Activated naive CD4-positive, alpha-beta T cell treated with anti-CD3 and anti-CD28 coated beads, Interleukin-2, amount 10 ng/mL, durations not matched to agents 7 days and 5 days (primary cell): ENCODE measurements around the gene ACBD4.
A peak's percentile ranks its signal among the peaks of the same experiment; 100 is the strongest.

Source experiments
- CTCF ChIA-PET: fragments of 350-600 bp; sonication (Branson Sonifier 250); formaldehyde crosslinking; loops from one replicate; lab custom pipeline; 2021; ENCODE audit warnings: antibody characterized with exemption; lab: Charles Lee
- DNase-seq: peaks from one replicate; pipeline ENCODE4 v3.0.0-alpha.2; 2020
- H3K27ac Mint-ChIP-seq: one replicate; pipeline ENCODE4 v1.8.0; 2021; ENCODE audit warnings: mild to moderate bottlenecking, moderate library complexity, mixed read lengths
- H3K27me3 Mint-ChIP-seq: one replicate; pipeline ENCODE4 v1.8.0; 2021; ENCODE audit warnings: mild to moderate bottlenecking, mixed read lengths
- H3K36me3 Mint-ChIP-seq: one replicate; pipeline ENCODE4 v1.8.0; 2021; ENCODE audit warnings: mixed read lengths
- H3K4me1 Mint-ChIP-seq: one replicate; pipeline ENCODE4 v1.8.0; 2021; ENCODE audit warnings: mixed read lengths
- H3K4me3 Mint-ChIP-seq: one replicate; pipeline ENCODE4 v1.8.0; 2021; ENCODE audit warnings: mild to moderate bottlenecking, moderate library complexity, mixed read lengths
- H3K9me3 Mint-ChIP-seq: one replicate; pipeline ENCODE4 v1.8.0; 2021; ENCODE audit warnings: mixed read lengths

Gene ACBD4, protein sequence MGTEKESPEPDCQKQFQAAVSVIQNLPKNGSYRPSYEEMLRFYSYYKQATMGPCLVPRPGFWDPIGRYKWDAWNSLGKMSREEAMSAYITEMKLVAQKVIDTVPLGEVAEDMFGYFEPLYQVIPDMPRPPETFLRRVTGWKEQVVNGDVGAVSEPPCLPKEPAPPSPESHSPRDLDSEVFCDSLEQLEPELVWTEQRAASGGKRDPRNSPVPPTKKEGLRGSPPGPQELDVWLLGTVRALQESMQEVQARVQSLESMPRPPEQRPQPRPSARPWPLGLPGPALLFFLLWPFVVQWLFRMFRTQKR

DNA sequence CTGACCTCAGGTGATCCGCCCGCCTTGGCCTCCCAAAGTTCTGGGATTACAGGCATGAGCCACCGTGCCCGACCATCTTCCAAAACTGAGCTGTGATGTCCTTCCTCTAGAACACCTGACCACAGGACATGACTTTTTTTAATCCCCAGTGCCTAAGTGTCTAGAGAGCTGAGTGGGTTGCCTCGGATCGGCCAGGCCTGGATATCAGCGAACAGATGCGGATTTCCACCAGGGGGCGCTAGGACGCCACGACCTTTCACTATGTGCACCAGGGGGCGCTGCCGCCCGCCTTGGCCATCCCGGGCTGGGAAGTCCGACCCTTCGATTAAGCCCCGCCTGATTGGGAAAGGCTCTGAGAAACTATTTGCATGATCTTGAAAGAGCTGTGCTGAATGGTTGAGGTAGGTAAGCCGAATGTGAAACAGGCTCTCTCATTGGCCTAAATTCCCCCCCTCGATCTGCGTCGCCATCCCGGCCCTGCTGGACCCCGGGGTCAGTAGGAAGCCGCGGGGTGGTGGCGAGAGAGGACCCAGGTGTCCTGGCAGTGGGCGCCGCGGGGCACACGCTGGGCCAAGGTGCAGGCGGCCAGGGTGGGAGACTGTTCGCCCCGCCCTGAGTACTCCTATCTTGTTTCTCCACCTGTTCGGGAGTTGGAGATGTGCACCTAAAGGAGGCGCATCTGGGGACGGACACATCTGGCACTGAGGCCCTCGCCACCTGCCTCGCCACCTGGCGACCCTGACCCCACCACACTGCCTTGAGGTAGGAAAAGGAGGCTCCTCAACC is at the start of gene ACBD4:
Gene ACBD4, plus strand, starts transcription at position 496 of the 786 bp plus-strand sequence. CDS start 458 bp downstream, outside the sequence.
- Mint-ChIP-seq H3K36me3 (peaks cover 4% of the 10 kb centered on the region), H3K27ac (peak within 1 kb of the TSS; percentile 74), H3K9me3 (no peaks in the 10 kb centered on the region), H3K27me3 (peaks cover 16% of the 10 kb centered on the region), H3K4me3 (peak within 1 kb of the TSS; percentile 91), H3K4me1 (peaks cover 23% of the 10 kb centered on the region)
- CTCF ChIA-PET, result interaction anchor here (0.6 to 7.8 kb wide), 66 partner anchors 9 to 358 kb away, joined by 3 to 193 read pairs (median 4); partner anchors contain the start of genes FMNL1, HEXIM1, HEXIM2 and MAP3K14
- DNase-seq, result peak; percentile 97

GRCh38 chr17:45086391-45086790 is 49.1 kb upstream of the ACBD4 start:
- H3K27me3 Mint-ChIP-seq, result no peaks in the 10 kb centered on the region
- peaks cover 9% of the 10 kb centered on the region for H3K4me1 Mint-ChIP-seq
- H3K36me3 Mint-ChIP-seq, result peaks cover 52% of the 10 kb centered on the region
- no peak for DNase-seq
- CTCF ChIA-PET, result interaction anchor here (1.4 to 6.2 kb wide), 2 partner anchors 12 to 45 kb away, joined by 3 to 28 read pairs; no protein-coding TSS in a partner anchor
- H3K27ac Mint-ChIP-seq, result no peak overlapping the region
- no peaks in the 10 kb centered on the region for H3K9me3 Mint-ChIP-seq
- no peak overlapping the region for H3K4me3 Mint-ChIP-seq

DNA sequence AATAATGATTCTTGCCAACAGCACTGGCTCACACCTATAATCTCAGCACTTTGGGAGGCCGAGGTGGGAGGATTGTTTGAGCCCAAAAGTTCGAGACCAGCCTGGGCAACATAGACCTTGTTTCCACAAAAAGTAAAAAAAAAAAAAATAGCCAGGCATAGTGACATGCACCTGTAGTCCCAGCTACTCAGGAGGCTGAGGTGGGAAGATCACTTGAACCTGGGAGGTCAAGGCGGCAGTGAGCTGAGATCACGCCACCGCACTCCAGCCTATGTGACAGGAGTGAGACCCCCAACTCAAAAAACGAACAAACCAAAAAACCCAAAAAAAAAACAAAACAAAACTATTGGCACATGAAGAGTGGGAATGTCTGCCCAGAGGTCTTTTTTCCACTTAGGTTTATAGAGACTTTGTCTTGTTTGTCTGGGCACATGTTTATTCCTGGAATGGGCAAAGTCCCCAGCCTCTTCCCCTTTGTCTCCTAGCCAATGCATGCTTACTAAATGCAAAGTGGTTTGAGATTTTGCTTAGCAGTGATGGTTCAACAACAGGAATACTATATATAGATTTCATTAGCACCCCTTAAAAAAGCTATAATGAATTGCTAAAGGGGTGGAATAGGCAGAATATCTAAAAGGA is 48.5 kb upstream of the ACBD4 start:
- CTCF ChIA-PET, result interaction anchor here (1.1 to 6.2 kb wide), 3 partner anchors 12 to 44 kb away, joined by 3 to 28 read pairs (median 3); no protein-coding TSS in a partner anchor
- no peak for DNase-seq
- H3K4me1 Mint-ChIP-seq, result peaks cover 9% of the 10 kb centered on the region
- no peak overlapping the region for H3K4me3 Mint-ChIP-seq
- no peak overlapping the region for H3K27ac Mint-ChIP-seq
- peaks cover 51% of the 10 kb centered on the region for H3K36me3 Mint-ChIP-seq
- H3K9me3 Mint-ChIP-seq, result no peaks in the 10 kb centered on the region
- no peaks in the 10 kb centered on the region for H3K27me3 Mint-ChIP-seq

DNA sequence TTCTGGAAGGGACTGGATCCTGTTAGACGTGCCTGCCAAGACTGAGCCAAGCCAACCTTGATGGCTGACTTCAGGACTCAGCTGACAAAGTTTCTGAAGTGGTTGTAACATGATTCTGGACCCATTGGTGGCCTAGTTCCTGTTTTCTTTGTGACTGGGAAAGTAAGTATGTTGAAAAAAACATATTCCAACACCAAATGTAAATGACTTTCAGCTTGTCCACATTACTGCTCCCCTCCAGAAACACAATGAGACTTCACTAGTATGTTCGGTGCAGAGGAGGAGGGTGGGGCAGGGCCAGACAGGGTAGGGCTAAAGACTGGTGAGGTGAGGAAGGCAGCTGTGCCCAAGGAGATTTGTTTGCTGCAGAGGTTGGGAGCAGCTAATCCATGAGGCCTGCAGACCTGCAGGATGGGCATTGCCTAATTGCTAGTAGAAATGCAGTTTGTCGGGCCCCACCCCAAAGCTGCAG is 47.9 kb upstream of the ACBD4 start:
- no peak for DNase-seq
- Mint-ChIP-seq H3K27ac (no peak overlapping the region), H3K9me3 (no peaks in the 10 kb centered on the region), H3K4me3 (no peak overlapping the region), H3K4me1 (peaks cover 9% of the 10 kb centered on the region), H3K36me3 (peaks cover 57% of the 10 kb centered on the region), H3K27me3 (no peaks in the 10 kb centered on the region)
- CTCF ChIA-PET, result interaction anchor here (1.1 to 6.2 kb wide), 2 partner anchors 11 to 38 kb away, joined by 3 to 28 read pairs; no protein-coding TSS in a partner anchor

- CTCF ChIA-PET, result interaction anchor here (1.1 to 6.2 kb wide), 2 partner anchors 11 to 39 kb away, joined by 3 to 28 read pairs; no protein-coding TSS in a partner anchor
- DNase-seq, result no peak
- H3K27me3 Mint-ChIP-seq, result no peaks in the 10 kb centered on the region
- no peak overlapping the region for H3K27ac Mint-ChIP-seq
- no peaks in the 10 kb centered on the region for H3K9me3 Mint-ChIP-seq
- peaks cover 9% of the 10 kb centered on the region for H3K4me1 Mint-ChIP-seq
- no peak overlapping the region for H3K4me3 Mint-ChIP-seq
- H3K36me3 Mint-ChIP-seq, result peaks cover 60% of the 10 kb centered on the region
These were observed 47.5 kb upstream of the ACBD4 start for GRCh38 chr17:45087978-45088377.

DNA sequence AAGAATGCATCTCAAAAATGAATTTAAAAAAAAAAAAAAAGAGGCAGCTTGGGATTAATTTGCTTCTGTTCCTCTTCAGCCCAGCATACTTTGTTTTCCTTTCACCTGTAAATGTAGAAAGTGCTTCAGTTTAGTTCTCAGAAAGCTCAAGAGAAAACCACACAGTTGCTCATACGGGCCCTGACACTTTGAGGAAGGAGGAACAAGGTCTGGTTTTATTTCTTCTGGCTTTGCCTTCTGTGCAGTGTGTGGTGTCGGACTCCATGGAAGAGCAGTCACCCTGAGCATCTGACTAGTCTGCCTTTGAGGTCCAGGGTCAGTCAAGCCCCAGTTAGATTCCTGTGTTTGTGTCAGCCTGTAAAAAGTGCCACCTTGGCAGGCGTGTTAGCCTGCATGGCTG is 46.7 kb upstream of the ACBD4 start:
- Mint-ChIP-seq H3K27ac (peak overlapping the region; percentile 29), H3K9me3 (no peaks in the 10 kb centered on the region), H3K4me1 (peaks cover 9% of the 10 kb centered on the region), H3K36me3 (peaks cover 59% of the 10 kb centered on the region), H3K27me3 (no peaks in the 10 kb centered on the region), H3K4me3 (no peak overlapping the region)
- no peak for DNase-seq
- CTCF ChIA-PET, result interaction anchor here (6.2 kb wide), 1 partner anchor 10 kb away, joined by 28 read pairs; no protein-coding TSS in a partner anchor

- Mint-ChIP-seq H3K27ac (no peak overlapping the region), H3K4me3 (no peak overlapping the region), H3K4me1 (peaks cover 9% of the 10 kb centered on the region), H3K36me3 (peaks cover 59% of the 10 kb centered on the region), H3K9me3 (no peaks in the 10 kb centered on the region), H3K27me3 (no peaks in the 10 kb centered on the region)
- no peak for DNase-seq
- CTCF ChIA-PET, result interaction anchor here (6.2 kb wide), 1 partner anchor 8 kb away, joined by 28 read pairs; no protein-coding TSS in a partner anchor
These were observed 44.8 kb upstream of the ACBD4 start for GRCh38 chr17:45090711-45091110.

GRCh38 chr17:45091778-45092425 is 43.6 kb upstream of the ACBD4 start:
- Mint-ChIP-seq H3K4me1 (peaks cover 9% of the 10 kb centered on the region), H3K27ac (peak overlapping the region; percentile 33), H3K36me3 (peaks cover 64% of the 10 kb centered on the region), H3K9me3 (no peaks in the 10 kb centered on the region), H3K4me3 (no peak overlapping the region), H3K27me3 (no peaks in the 10 kb centered on the region)
- no peak for DNase-seq
- CTCF ChIA-PET, result no interaction called here

GRCh38 chr17:45092911-45093430 is 42.5 kb upstream of the ACBD4 start:
- Mint-ChIP-seq H3K27me3 (no peaks in the 10 kb centered on the region), H3K9me3 (no peaks in the 10 kb centered on the region), H3K4me3 (no peak overlapping the region), H3K27ac (no peak overlapping the region), H3K36me3 (peaks cover 61% of the 10 kb centered on the region), H3K4me1 (peaks cover 7% of the 10 kb centered on the region)
- CTCF ChIA-PET, result no interaction called here
- DNase-seq, result no peak

DNA sequence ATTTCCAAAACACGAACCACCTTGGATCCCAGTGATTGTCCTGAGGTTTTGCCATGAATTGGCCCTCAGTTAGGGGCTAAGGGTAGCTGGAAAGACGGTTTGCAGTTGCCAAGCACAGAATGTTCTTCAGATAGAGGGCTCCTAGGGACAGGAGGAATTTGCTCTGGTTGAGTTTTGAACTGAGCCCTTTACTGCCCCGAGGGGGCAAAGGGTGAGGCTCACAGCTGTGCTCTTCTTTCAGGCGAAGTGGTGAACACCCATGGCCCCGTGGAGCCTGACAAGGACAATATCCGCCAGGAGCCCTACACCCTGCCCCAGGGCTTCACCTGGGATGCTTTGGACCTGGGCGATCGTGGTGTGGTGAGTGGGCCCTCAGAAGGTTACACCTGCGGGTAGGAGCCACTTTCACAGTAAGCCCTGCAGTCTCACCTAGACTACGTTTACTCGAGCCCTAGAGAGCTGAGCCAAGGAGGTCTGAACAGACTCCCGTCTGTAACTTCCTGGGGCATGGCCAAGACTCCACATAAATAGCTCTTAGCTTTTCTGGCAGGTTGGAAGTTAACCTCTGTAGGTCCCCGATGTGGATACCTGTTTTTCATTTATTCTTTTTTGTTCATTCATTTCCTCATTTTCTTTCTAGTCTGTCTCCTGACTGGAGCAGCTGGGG is 41.9 kb upstream of the ACBD4 start:
- no peak for DNase-seq
- H3K4me3 Mint-ChIP-seq, result no peak overlapping the region
- H3K27ac Mint-ChIP-seq, result no peak overlapping the region
- CTCF ChIA-PET, result no interaction called here
- no peaks in the 10 kb centered on the region for H3K9me3 Mint-ChIP-seq
- H3K27me3 Mint-ChIP-seq, result no peaks in the 10 kb centered on the region
- H3K36me3 Mint-ChIP-seq, result peaks cover 63% of the 10 kb centered on the region
- peaks cover 4% of the 10 kb centered on the region for H3K4me1 Mint-ChIP-seq

GRCh38 chr17:45096141-45096540 is 39.3 kb upstream of the ACBD4 start:
- Mint-ChIP-seq H3K27me3 (no peaks in the 10 kb centered on the region), H3K4me1 (no peaks in the 10 kb centered on the region), H3K36me3 (peaks cover 62% of the 10 kb centered on the region), H3K4me3 (no peak overlapping the region), H3K9me3 (no peaks in the 10 kb centered on the region), H3K27ac (peak overlapping the region; percentile 71)
- CTCF ChIA-PET, result interaction anchor here (0.5 to 1.7 kb wide), 5 partner anchors 10 to 620 kb away, joined by 3 to 4 read pairs (median 3); no protein-coding TSS in a partner anchor
- peak; percentile 31 for DNase-seq

DNA sequence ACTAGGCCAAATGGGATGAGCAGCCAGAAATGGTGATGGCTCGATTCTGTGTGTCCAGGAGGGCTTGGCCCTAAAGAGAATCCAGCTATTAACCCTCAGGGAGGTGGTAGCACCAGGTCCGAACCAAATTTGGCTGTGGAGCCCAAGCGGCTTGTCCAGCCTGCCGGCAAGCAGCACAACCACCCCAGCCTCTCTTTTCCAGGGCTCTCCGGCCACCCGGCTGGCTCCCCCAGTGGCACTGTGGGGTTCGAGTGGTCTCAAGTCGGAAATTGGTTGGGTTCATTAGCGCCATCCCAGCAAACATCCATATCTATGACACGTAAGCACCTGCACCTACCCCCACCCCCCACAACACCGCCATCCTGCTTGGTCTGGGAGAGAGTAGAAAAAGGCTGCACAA is 38.6 kb upstream of the ACBD4 start:
- CTCF ChIA-PET, result interaction anchor here (1.0 to 3.3 kb wide), 6 partner anchors 9 to 177 kb away, joined by 3 to 28 read pairs (median 3); no protein-coding TSS in a partner anchor
- no peak for DNase-seq
- no peaks in the 10 kb centered on the region for H3K4me1 Mint-ChIP-seq
- H3K36me3 Mint-ChIP-seq, result peaks cover 59% of the 10 kb centered on the region
- no peaks in the 10 kb centered on the region for H3K27me3 Mint-ChIP-seq
- no peaks in the 10 kb centered on the region for H3K9me3 Mint-ChIP-seq
- no peak overlapping the region for H3K4me3 Mint-ChIP-seq
- H3K27ac Mint-ChIP-seq, result no peak overlapping the region
